Skeletal muscle cell (primary cell): ENCODE measurements around the gene ELOB.

Experiments
- DNase-seq: peaks from one replicate; pipeline ENCODE4 v3.0.0-alpha.2; 2010; ENCODE audit warnings: low read depth
- H3K4me3 ChIP-seq: 2 replicates; pipeline ENCODE4 v1.5.1; 2011; ENCODE audit warnings: low read depth, mild to moderate bottlenecking, control low read depth, low read length, moderate library complexity

ELOB gene

DNA sequence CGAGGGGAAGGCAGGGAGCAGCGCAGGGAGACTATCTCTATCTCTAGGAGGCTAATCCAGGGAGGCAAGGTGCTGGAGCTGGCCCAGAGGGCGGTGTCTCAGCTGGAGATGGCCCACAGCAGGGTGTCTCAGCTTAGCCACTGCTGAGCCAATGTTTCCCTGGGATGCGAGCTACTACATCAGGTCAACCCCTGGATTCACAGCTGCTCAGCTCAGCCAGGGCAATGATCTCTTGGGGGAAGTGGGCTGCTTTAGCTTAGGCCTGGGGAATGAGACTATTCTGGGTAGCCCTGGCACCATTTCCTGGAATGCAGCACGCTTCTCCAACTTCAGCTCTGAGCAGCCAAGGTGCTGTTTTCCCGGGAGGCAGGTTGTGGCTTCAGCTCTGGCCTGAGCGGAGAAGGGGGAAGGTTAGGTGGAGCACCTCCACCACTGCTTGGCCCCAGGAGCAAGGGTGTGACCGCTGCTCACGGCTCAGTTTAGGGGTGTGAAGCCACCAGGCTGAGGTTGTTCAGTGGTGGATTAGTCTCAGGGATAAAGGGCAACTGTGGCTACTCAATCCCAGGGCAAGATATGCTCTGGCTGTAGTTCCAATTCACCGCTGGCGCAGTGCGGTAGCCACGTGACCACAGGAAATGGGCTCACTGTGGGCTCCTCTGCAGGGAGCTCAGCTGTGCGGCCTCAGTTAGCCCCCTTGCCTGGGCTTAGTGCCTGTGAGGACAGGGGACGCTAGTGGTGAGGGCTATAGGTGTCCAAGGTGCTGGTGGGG lies 34.8 kb upstream of the ELOB start:
- DNase-seq, result no peak

DNA sequence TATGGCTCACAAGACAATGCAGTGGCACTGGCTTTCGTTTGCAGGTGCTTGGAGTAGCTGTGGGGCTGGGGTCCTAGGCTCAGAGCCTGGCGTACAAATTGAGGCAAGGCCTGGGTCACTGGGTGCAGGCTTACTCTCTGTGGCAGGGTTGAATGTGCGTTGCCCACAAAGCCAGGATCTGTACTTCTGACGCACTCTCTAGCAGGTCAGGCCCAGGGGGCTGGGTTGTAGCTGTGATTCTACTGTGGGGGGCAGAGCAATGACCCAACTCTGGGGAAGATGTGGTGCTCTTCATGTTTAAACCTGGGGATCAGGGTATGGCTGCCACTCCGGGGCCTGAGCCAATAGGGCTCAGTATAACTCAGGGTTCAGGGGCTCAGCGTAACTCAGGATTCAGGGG lies 33.6 kb upstream of the ELOB start:
- DNase-seq, result no peak
- no peak overlapping the region for H3K4me3 ChIP-seq

More for the DNA sequence above, 34.8 kb upstream of the ELOB start:
- no peak overlapping the region for H3K4me3 ChIP-seq

DNA sequence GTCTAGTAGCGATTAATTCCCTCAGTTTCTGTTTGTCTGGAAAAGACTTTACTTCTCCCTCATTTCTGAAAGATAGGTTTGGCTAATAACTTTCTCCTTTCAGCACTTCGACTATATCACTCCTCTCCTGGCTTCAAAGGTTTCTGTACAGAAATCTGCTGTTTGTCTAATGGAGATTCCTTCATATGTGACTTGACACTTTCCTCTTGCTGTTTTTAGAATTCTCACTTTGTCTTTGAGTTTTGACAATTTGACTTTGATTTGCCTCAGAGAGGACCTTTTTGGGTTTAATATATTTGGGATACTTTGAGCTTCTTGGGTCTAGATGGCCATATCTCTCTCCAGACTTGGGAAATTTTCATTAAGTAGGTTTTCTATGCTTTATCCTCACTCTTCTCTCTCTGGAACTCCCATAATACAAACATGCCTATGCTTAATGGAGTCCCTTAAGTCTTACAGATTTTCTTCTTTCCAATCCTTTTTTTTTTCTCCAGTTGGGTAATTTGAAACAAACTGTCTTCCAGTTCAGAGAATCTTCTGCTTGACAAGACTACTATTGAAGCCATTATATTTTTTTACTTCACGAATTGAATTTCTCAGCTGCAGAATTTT lies 32.2 kb upstream of the ELOB start:
- DNase-seq, result no peak
- H3K4me3 ChIP-seq, result no peak overlapping the region

DNA sequence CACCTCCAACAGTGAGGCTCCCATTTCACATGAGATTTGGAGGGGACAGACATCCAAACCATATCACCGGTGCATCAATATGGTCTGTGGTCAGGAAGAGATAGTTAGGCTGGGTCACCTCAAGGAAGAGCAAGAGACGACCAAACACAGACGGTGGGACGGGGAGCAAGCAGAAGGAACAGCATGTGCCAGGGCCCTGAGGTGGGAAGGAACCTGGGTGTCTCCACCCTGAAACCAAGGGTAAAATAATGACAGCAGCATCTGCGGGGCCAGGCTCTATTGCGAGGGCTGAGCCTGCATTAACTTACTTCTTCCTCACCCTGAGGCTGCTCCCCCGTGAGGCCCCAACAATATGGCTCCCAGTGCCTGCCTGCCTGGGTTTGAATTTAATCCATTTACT lies 31.1 kb upstream of the ELOB start:
- H3K4me3 ChIP-seq, result no peak overlapping the region
- DNase-seq, result no peak

DNA sequence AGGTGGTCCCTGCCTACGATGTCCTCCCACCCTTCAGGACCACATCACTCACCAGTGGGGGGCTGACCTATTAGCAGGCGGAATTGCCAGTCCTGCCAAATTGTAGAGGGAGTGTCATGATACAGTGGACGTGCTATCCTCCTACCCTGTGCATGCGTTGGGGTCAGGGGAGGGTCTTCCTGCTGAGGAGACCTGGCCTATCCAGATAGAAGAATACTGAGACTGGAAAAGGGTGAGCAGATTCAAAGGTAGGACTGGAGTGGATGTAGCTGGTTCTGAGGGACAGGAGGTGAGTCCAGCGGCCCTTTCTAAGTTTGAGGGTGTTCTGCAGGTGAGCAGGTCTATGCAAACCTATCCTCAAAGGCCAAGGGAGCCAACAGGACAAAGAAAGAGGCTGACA lies 29.2 kb upstream of the ELOB start:
- H3K4me3 ChIP-seq, result no peak overlapping the region
- no peak for DNase-seq

DNA sequence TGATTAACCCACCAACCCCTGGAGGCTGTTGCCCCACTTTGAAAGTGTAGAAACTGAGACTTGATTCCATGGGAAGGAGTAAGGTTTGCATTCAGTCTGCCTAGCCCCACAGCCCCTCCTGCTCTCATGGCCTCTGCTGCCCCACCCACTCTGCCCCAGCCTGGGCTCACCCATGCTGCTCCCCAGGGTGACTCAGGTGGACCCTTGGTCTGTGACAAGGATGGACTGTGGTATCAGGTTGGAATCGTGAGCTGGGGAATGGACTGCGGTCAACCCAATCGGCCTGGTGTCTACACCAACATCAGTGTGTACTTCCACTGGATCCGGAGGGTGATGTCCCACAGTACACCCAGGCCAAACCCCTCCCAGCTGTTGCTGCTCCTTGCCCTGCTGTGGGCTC lies 27.6 kb upstream of the ELOB start:
- no peak for DNase-seq
- no peak overlapping the region for H3K4me3 ChIP-seq

DNA sequence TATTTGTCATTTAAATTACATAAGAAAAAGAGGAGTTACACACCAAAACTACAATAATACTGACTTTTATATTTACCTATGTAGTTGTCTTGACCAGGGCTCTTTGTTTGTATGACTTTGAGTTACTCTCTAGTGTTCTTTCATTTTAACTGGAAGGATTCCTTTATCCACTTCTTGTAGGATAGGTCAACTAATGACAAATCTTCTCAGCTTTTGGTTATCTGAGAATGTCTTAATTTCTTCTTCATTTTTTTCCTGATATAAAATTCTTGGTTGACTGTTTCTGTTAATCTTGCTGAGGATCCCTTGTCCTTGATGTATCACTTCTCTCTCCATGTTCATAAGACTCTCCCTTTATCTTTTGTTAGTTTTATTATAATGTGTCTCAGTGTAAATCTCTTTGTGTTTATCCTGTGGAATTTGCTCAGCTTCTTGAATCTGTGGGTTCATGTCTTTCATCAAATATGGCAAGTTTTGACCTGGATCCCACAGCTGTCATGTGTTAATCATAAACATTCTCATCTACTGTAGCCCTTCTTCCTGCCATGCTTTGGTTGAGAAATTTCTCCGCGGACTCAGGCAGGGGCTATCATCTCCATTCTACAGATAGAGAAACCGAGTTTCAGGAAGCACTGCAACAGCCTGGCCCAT lies 26.6 kb upstream of the ELOB start:
- no peak for DNase-seq
- no peak overlapping the region for H3K4me3 ChIP-seq

DNA sequence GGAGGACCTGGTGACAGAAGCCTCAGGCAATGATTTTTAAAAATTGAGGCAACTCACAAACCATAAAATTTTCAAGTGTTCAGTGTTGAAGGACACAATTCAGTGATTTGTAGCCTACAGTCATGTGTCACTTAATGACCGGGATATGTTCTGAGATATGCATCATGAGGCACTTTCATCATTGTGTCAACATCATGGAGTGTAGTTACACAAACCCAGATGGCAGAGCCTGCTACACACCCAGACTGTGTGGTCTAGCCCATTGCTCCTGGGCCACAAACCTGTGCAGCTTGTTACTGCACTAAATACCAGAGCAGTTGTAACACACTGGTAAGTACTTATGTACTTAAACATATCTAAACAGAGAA lies 22.8 kb upstream of the ELOB start:
- H3K4me3 ChIP-seq, result no peak overlapping the region
- DNase-seq, result no peak

DNA sequence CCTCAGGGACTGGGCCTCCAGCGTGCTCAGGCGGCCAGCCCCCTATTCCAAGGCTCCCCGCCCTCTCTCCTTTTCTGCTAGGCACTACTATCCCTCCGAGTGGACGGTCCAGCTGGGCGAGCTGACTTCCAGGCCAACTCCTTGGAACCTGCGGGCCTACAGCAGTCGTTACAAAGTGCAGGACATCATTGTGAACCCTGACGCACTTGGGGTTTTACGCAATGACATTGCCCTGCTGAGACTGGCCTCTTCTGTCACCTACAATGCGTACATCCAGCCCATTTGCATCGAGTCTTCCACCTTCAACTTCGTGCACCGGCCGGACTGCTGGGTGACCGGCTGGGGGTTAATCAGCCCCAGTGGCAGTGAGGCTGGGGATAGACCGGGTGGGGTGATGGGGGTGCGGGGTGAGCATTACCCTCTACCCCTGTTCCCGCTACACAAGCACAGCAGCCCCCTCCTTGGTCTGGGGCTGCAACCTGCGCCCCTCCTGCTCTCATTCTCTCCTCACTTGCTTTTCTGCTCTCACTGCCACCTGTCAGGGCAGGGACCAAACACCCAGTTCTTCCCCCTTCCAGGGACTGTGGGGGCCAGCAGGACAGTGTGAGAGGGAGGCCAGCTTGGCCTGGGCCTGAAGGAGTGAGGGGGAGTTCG lies 22.3 kb upstream of the ELOB start:
- no peak overlapping the region for H3K4me3 ChIP-seq
- DNase-seq, result no peak

DNA sequence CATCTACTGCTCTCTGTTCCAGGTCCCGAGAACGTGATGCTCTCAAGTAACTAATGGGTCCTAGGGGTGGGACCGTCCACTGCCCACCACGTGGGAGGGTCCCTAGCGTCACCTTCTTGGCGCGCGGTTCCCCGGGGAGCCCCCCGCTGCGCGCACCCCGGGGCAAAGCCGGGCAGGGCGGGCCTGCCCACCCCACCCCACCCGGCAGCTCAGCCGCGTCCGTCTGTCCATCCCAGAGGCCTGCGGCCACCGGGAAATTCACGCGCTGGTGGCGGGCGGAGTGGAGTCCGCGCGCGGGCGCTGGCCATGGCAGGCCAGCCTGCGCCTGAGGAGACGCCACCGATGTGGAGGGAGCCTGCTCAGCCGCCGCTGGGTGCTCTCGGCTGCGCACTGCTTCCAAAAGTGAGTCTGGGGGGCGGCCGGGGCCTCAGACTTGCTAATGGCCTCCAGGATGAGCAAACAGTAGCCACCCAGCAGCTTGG lies 21.7 kb upstream of the ELOB start:
- no peak for DNase-seq

DNA sequence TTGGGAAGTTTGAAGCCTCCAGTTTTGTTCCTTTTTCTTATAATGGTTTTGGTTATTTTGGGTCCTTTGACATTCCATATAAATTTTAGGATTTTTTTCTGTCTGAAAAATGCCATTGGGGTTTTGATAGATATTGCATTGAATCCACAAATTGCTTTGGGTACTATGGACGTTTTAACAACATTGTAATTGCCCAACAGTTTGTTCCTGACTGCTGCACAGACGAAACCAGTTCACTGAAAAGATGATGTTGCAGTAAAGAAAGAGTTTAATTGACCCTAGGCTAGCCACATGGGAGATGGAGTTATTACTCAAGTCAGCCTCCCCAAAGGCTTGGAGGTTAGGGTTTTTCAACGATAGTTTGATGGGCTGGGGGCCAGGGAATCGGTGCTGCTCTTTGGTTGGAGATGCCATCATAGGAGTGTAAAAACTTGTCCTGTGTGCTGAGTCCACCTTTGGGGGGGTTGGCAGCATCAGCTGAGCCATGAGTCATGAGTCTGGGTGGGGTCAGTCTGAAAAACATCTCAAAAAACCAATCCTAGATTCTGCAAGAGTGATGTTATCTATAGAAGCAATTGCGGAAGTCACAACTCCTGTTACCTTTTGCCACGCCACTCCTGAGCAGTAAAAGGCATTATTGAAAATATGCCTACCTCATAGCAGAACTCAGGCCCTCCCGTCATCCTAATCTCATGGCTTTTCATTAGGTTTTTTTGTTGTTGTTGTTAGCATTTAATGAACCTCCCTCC lies 18.5 kb upstream of the ELOB start:
- no peak overlapping the region for H3K4me3 ChIP-seq
- DNase-seq, result no peak

More for the DNA sequence above, 21.7 kb upstream of the ELOB start:
- no peak overlapping the region for H3K4me3 ChIP-seq

DNA sequence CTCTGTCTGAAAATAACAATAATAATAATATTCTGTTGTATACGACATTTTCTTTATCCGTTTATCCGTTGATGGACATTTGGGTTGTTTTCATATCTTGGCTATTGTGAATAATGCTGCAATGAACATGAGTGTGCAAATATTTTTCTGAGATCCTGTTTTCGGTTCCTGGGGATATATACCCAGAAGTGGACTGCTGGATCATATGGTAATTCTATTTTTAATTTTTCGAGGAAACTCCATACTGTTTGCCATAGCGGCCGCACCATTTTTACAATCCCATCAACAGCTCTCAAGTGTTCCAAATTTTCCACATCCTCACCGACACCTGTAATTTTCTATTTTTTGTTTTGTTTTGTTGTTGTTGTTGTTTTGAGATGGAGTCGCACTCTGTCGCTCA lies 15.9 kb upstream of the ELOB start:
- no peak overlapping the region for H3K4me3 ChIP-seq
- DNase-seq, result no peak

DNA sequence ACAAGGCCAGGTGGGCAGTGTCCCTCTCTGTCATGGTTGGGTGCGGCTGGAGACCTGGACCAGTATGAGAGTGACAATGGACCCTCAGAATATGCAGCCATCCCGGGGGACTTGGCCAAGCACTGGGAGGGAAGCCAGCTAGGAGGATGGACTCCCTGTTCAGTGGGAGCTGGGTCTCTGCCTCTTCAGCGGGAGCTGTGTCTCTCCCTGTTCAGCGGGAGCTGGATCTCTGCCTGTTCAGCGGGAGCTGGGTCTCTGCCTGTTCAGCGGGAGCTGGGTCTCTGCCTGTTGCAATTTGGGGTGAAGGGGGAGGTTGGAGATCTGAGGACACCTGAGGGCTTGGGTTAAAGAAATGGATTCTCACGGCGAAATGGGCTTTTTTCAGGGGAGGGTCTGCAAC lies 14.1 kb upstream of the ELOB start:
- no peak for DNase-seq

DNA sequence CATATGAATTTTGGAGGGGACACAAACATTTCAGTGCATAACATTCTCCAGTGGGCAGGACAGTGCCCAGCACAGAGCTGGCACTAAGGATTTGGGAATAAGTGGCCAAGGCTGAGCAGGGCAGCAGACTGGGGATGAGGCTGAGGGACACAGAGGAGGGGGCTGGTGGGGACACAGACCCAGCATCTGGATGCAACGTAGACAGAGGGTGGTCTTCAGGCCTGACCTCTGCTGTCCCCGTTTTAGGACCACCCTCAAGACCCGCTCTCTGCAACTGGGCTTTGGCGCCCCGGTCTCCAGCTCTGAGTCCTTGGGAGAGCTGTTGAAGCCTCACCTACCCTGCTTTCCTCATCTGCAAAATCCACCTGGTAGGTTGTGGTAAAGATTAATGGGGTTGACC lies 13.6 kb upstream of the ELOB start:
- H3K4me3 ChIP-seq, result no peak overlapping the region
- no peak for DNase-seq

More for the DNA sequence above, 14.1 kb upstream of the ELOB start:
- H3K4me3 ChIP-seq, result no peak overlapping the region

DNA sequence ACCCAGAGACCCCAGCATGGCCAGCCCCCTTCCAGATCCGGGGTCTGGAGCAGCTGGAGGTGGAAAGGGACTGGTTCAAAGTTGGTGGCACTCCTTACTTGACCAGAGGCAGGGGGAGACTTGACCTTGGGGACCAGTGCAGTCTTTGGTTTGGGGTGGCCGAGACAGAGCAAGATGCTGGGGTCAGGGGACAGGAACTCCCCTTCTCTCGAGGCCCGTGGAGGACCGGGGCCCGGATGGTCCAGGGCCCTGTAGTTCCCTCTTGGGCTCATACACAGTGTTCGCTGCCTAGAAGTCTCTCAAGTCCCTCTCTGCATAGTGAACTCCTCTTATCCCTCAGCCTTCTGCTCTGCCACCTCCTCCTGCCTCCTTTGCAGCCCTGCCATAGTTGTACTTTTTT lies 10.9 kb upstream of the ELOB start:
- no peak for DNase-seq
- no peak overlapping the region for H3K4me3 ChIP-seq

DNA sequence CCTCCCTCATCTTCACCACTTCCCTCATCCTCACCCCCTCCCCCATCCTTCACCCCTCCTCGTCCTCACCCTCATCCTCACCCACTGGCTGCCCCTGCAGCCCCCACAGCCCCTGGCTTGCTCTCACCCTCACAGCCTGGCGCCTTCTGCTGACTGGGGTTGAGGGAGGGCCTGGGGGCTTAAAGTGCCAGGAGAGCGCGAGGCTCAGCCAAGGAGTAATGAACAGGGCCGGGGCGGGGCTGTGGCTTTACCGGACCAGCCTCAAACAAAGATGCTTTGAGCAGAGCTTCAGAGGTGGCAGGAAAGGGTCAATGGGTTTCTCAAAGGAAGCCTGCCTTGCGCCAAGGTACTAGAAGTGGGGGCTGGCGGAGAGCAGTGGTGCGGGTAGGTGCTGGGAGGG lies 10.3 kb upstream of the ELOB start, which contains the start of gene PRSS33:
PRSS33 (minus strand) TSS at position 155 of the 400 bp plus-strand sequence. CDS start 1,013 bp downstream, outside the sequence.
- no peak for DNase-seq
- no peak within 1 kb of the TSS for H3K4me3 ChIP-seq

DNA sequence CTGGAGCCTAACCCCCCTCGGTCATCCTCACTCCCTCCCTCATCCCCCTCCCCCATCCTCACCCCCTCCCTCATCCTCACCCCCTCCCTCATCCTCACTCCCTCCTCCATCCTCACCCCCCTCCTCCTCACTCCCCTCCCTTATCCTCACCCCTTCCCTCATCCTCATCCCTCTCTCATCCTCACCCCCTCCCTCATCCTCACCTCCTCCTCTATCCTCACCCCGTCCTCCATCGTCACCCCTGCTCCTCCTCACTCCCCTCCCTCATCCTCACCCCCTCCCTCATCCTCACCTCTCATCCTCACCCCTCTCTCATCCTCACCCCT lies 9.7 kb upstream of the ELOB start:
- no peak overlapping the region for H3K4me3 ChIP-seq
- no peak for DNase-seq

DNA sequence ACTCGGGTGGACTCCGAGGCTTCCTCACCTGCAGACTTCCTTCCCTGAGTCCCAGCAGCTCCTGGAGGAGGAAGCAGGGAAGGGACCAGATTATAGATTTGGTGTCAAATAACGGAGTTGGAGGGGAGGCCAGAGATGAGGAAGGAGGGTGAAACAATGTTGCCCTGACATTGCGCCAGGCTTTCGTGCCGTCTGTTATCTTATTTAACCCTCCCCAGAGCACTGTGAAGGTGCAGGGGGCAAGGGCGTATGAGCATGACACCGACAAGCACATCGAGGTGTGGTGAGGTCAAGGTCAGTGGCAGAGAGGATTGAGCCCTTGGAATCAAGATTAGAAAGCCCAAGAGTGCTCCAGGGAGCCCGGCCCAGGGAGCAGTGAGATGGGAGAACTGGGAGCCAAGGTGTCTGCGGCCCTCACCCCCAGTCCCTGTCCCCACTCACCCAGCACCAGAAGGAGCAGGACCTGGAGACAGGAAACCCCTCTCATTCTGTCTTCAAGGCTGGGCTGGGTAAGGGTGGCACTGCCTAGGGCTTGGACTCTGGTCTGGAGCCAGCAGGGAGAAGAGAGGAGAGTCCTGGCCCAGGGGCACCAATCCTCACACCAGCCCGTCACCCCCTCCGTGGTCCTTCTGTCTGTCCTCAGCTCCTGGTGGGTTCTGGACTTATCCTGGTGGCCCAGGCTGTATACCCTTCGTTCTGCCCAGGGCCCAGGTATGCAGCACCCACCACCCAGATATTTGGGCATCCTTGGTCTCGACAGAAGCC lies 9.2 kb upstream of the ELOB start:
- H3K4me3 ChIP-seq, result no peak overlapping the region
- no peak for DNase-seq
